Measurements from ENCODE around the gene SMOC1.
A peak's percentile ranks its signal among the peaks of the same experiment; 100 is the strongest.

Gene SMOC1

DNA sequence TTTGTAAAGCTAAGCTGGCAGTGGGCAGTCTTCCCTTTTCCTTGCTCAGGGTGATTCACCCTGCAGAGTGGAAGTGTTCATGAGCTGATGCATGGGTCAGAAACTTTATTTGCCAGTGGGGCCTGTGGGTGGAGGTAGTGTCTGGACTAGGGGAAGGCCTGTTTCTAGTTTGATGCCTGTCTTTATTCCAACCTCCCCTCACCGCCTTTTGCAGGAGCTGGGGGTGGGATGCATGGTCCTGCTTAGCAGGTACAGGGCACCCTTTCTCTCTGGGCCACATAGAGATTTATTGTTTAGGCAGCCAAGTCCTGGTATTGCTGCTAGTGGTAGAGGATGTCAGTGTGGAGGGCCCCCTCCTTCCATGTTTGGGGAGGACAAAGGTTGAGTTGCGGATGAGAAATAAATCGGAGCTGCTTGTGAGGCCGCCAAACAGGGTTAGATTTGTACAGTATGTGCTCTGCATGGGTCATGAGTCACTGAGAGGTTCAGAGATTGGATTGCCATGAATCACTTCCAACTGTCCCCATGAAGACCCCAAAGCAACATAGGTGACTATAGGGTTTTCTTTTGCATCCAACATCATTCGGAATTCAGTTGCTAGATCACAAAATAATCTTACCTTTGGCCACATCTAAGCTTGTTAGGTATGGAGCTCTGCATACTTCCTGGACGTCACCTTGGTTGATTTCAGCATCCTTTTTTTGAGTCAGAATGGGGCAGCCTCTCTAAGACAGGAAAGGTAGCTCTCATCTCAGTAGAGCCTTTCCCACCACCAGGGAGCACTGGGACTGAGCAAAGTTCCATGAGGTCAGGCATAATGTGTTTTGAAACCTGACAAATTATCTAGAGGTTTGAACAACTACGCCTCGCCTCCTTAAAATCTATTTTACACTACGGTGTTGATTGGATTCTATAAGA is 8.8 kb downstream of the SMOC1 start:
- H3K4me2 ChIP-seq (ENCODE audit: low read length) = no peak overlapping the region
- no peak overlapping the region for H3K9ac ChIP-seq (ENCODE audit: low read length)

DNA sequence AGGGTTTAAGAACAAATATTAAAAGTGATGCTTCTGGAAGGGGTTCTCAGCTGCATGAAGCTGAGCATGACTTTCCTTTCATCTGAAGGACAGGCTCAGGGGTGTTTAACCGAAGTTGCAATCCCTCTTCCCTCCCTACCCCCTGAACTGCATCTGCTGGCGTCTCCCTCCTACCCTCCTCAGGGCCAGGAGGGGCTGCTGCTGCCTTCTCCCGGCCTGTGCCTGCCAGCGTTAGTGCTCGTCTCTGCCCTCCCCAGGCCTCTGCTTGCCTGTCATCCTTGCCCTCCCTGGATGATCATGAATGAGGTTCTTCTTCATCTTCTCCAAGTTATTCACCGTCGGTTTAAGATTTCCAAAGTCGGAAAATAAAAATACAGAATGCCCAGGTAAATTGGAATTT is 12.2 kb downstream of the SMOC1 start:
- H2AFZ ChIP-seq (ENCODE audit: low read depth, low read length) = no peak overlapping the region
- H3K9ac ChIP-seq (ENCODE audit: low read length) = no peak overlapping the region
- no peaks in the 10 kb centered on the region for H3K36me3 ChIP-seq (replicated peaks; ENCODE audit: low read depth, low read length)
- TF ChIP-seq EZH2phosphoT487 (IDR thresholded peaks at IDR 0.05; ENCODE audit: low read depth) = no peak
- TF ChIP-seq, protein P1, sequence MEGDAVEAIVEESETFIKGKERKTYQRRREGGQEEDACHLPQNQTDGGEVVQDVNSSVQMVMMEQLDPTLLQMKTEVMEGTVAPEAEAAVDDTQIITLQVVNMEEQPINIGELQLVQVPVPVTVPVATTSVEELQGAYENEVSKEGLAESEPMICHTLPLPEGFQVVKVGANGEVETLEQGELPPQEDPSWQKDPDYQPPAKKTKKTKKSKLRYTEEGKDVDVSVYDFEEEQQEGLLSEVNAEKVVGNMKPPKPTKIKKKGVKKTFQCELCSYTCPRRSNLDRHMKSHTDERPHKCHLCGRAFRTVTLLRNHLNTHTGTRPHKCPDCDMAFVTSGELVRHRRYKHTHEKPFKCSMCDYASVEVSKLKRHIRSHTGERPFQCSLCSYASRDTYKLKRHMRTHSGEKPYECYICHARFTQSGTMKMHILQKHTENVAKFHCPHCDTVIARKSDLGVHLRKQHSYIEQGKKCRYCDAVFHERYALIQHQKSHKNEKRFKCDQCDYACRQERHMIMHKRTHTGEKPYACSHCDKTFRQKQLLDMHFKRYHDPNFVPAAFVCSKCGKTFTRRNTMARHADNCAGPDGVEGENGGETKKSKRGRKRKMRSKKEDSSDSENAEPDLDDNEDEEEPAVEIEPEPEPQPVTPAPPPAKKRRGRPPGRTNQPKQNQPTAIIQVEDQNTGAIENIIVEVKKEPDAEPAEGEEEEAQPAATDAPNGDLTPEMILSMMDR (IDR thresholded peaks at IDR 0.05; ENCODE audit: low read depth, low read length) = no peak
- no peaks in the 10 kb centered on the region for H4K20me1 ChIP-seq (ENCODE audit: insufficient read depth, low read length)
- no peak overlapping the region for H3K4me2 ChIP-seq (ENCODE audit: low read length)
- no peak overlapping the region for H3K27ac ChIP-seq (ENCODE audit: low read length)
- no peaks in the 10 kb centered on the region for H3K79me2 ChIP-seq (ENCODE audit: low read length)
- H3K4me1 ChIP-seq (ENCODE audit: low read length) = peaks cover 8% of the 10 kb centered on the region
- H3K9me3 ChIP-seq (ENCODE audit: insufficient read depth, low read length) = peaks cover 3% of the 10 kb centered on the region; the same call in 1 of the 2 replicates
- H3K27me3 ChIP-seq (ENCODE audit: low read depth, low read length) = peaks cover 58% of the 10 kb centered on the region
- H3K4me3 ChIP-seq (ENCODE audit: low read length) = no peak overlapping the region

More for the DNA sequence above, 8.8 kb downstream of the SMOC1 start:
- Histone ChIP-seq H4K20me1 (ENCODE audit: insufficient read depth, low read length) (no peaks in the 10 kb centered on the region), H3K36me3 (replicated peaks; ENCODE audit: low read depth, low read length) (no peaks in the 10 kb centered on the region), H2AFZ (ENCODE audit: low read depth, low read length) (no peak overlapping the region), H3K79me2 (ENCODE audit: low read length) (no peaks in the 10 kb centered on the region), H3K9me3 (ENCODE audit: insufficient read depth, low read length) (0 out of 2 replicates have a peak, but pooled peaks cover 3% of the 10 kb centered on the region), H3K4me1 (ENCODE audit: low read length) (no peaks in the 10 kb centered on the region), H3K27ac (ENCODE audit: low read length) (no peak overlapping the region), H3K27me3 (ENCODE audit: low read depth, low read length) (peaks cover 28% of the 10 kb centered on the region), H3K4me3 (ENCODE audit: low read length) (no peak overlapping the region)
- TF ChIP-seq, protein P1 (IDR thresholded peaks at IDR 0.05; ENCODE audit: low read depth, low read length) = no peak
- TF ChIP-seq EZH2phosphoT487 (IDR thresholded peaks at IDR 0.05; ENCODE audit: low read depth) = no peak

DNA sequence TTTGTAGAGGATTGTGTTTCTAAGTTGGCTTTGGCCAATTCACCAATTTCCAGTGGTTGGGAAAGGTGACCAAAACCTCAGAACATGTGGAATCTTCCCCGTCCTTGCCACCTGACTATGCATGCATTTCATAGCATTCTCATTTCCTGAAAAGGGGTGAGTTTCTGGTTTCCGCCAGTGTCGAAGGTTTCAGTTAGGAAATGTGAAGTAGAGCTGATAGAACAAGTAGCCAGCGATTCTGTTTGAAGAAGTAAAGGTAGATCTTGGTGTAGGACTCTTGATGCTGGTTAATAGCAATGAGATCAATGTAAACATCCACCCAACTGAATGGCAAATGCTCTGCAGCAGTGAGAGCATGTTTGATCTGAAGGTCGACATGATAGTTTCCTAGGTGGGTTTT is 15.9 kb downstream of the SMOC1 start:
- no peak overlapping the region for H3K4me3 ChIP-seq (ENCODE audit: low read length)
- no peaks in the 10 kb centered on the region for H3K79me2 ChIP-seq (ENCODE audit: low read length)
- TF ChIP-seq, protein P1 (IDR thresholded peaks at IDR 0.05; ENCODE audit: low read depth, low read length) = no peak
- H4K20me1 ChIP-seq (ENCODE audit: insufficient read depth, low read length) = no peaks in the 10 kb centered on the region
- H3K27ac ChIP-seq (ENCODE audit: low read length) = no peak overlapping the region
- peak overlapping the region; percentile 37 for H3K4me2 ChIP-seq (ENCODE audit: low read length)
- no peaks in the 10 kb centered on the region for H3K36me3 ChIP-seq (replicated peaks; ENCODE audit: low read depth, low read length)
- H3K9me3 ChIP-seq (ENCODE audit: insufficient read depth, low read length) = no peaks in the 10 kb centered on the region; the same call in none of the 2 replicates
- peaks cover 55% of the 10 kb centered on the region for H3K27me3 ChIP-seq (ENCODE audit: low read depth, low read length)
- H3K9ac ChIP-seq (ENCODE audit: low read length) = no peak overlapping the region
- H2AFZ ChIP-seq (ENCODE audit: low read depth, low read length) = no peak overlapping the region
- peaks cover 8% of the 10 kb centered on the region for H3K4me1 ChIP-seq (ENCODE audit: low read length)

DNA sequence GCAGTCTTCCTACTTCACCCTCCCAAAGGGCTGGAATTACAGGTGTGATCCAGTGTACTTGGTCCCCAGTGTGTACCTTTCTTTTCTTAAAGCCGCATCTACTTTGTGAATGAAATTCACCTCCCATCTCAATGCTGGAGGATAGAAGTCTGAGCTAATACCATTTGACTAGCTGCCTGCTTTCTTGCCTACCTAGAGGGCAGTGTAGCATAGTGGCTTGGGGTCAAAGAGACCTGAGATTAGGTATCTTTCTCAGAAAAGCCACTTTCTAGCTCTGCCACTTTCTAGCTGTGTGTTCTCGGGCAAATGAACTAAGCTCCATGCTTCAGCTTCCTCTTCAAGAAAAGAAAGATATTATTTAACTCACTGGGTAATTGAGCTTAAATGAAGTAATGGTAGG is 16.9 kb downstream of the SMOC1 start:
- H3K4me2 ChIP-seq (ENCODE audit: low read length) = no peak overlapping the region
- no peak overlapping the region for H3K27ac ChIP-seq (ENCODE audit: low read length)
- H4K20me1 ChIP-seq (ENCODE audit: insufficient read depth, low read length) = no peaks in the 10 kb centered on the region
- no peaks in the 10 kb centered on the region for H3K79me2 ChIP-seq (ENCODE audit: low read length)
- peaks cover 8% of the 10 kb centered on the region for H3K4me1 ChIP-seq (ENCODE audit: low read length)
- H2AFZ ChIP-seq (ENCODE audit: low read depth, low read length) = no peak overlapping the region
- no peaks in the 10 kb centered on the region for H3K36me3 ChIP-seq (replicated peaks; ENCODE audit: low read depth, low read length)
- no peaks in the 10 kb centered on the region; the same call in none of the 2 replicates for H3K9me3 ChIP-seq (ENCODE audit: insufficient read depth, low read length)
- H3K9ac ChIP-seq (ENCODE audit: low read length) = no peak overlapping the region
- no peak for TF ChIP-seq EZH2phosphoT487 (IDR thresholded peaks at IDR 0.05; ENCODE audit: low read depth)
- TF ChIP-seq, protein P1 (IDR thresholded peaks at IDR 0.05; ENCODE audit: low read depth, low read length) = no peak
- peaks cover 50% of the 10 kb centered on the region for H3K27me3 ChIP-seq (ENCODE audit: low read depth, low read length)
- no peak overlapping the region for H3K4me3 ChIP-seq (ENCODE audit: low read length)
